Endothelial cell (in vitro differentiated cells): ENCODE data around the gene ADD1. TPM values are rescaled to one million over a fixed set of nuclear protein-coding genes. Genes with fewer than 3 reads are reported as not detected.

ENCODE experiments used
- DNase-seq: peaks from one replicate; pipeline ENCODE4 v3.0.0; 2021; ENCODE audit warnings: low spot score
- H3K27ac Mint-ChIP-seq: one replicate; pipeline ENCODE4 v1.8.0; 2021; ENCODE audit warnings: mixed read lengths, inconsistent platforms; ENCODE audit not compliant: unreplicated experiment
- H3K27me3 Mint-ChIP-seq: one replicate; pipeline ENCODE4 v1.8.0; 2021; ENCODE audit warnings: mild to moderate bottlenecking, moderate library complexity, mixed read lengths, inconsistent platforms; ENCODE audit not compliant: unreplicated experiment
- H3K36me3 Mint-ChIP-seq: one replicate; pipeline ENCODE4 v1.8.0; 2021; ENCODE audit warnings: mild to moderate bottlenecking, low read depth, mixed read lengths, inconsistent platforms; ENCODE audit not compliant: unreplicated experiment
- H3K4me1 Mint-ChIP-seq: one replicate; pipeline ENCODE4 v1.8.0; 2021; ENCODE audit warnings: mild to moderate bottlenecking, mixed read lengths, inconsistent platforms; ENCODE audit not compliant: unreplicated experiment
- H3K4me3 Mint-ChIP-seq: one replicate; pipeline ENCODE4 v1.8.0; 2021; ENCODE audit warnings: mild to moderate bottlenecking, mixed read lengths, inconsistent platforms; ENCODE audit not compliant: unreplicated experiment
- H3K9me3 Mint-ChIP-seq: one replicate; pipeline ENCODE4 v1.8.0; 2021; ENCODE audit warnings: mixed read lengths, inconsistent platforms; ENCODE audit not compliant: unreplicated experiment
- total RNA-seq: library from RNA; stranded (reverse); fragmentation: NEBNext Ultra II Directional; extraction: Animal tissue kit (Norgen Biotek cat#: 25700); gene quantifications from one replicate; pipeline ENCODE4 v1.2.1, GENCODE V29; 2021; ENCODE audit not compliant: unreplicated experiment
- TF ChIP-seq, protein P1 (sequence below): fragments of 200-600 bp; sonication (generic); IDR thresholded peaks from one replicate; pipeline ENCODE4 v1.5.0; 2021; ENCODE audit warnings: antibody characterized with exemption; ENCODE audit not compliant: unreplicated experiment

The ADD1 gene
- total RNA-seq, 1 donor from 2014 or later: 337 TPM

DNA sequence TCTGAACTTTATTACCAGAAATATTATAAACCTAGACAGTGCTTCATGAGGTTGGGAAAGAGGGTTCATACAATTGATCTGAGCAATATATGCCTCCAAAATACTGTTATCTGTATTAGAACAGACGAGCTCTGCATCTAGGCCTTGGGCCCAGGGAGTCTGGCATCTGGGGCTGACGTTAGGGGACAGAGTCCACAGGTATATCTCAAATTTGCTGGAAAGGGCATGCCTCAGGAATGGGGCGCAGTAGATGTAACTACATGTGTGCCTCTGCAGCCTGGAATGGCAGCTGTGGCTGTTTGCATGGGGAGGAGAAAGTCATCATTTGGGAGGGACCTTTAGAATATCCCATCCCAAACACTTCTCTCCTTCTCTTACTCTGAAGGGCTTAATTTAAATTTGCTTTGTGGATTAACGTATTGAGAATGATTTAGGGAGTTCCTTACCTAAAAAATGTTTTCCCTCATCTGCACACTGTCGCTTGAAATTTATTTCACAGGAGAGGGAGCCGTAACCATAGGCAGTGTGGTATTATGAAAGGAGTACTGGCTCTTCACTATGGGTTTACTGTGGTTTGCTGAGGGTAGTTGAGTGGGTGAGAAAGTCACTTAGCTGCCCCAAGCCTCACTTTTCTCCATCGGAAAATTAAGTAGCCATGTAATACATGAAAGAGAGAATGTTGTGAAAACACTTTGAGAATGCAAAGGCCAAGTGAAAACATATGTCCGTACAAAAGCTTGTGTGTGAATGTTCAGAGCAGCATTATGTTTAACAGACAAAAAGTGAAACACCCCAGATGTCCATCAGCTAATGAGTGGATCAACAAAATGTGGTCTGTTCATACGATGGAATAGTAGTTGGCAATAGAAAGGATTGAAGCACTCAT, 5.9 kb downstream of the ADD1 start:
- H3K36me3 Mint-ChIP-seq: peaks cover 7% of the 10 kb centered on the region
- H3K4me3 Mint-ChIP-seq: no peak overlapping the region
- H3K27ac Mint-ChIP-seq: peak overlapping the region; percentile 18

DNA sequence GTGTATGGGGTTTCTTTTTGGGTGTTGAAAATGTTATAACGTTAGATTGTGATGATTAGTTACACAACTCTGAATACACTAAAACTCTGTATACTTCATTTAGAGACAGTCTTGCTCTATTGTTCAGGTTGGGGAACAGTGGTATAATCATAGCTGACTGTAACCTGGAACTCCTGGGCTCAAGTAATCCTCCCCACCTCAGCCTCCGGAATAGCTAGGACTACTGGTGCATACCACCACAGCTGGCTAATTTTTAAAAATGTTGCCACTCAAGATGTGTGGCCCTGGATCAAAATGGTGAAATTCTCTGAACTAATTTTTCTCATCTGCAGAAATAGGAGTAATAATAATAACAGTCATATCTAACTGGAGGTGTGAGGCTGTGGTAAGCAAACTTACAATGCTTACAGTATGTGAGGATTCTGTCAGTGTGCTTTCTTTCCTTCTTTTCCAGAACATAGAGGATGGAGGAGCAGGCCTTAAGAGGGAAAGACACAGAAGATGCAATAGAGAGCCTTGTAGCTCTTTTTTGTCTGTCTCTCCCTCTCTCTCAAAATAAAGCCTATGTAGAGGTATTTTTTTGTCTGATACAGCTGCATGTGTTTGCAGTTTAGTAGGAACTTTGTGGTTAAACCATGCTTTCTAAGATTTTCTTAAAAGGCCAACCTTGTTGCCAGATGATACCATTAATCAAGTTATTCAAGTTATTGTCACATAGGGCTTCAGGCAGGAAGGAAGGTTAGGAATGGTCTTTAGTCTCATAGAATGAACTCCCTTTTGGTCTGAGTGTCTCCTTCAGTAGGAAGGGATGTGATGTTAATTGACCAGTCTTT, 7.5 kb downstream of the ADD1 start:
- H3K4me3 Mint-ChIP-seq: no peak overlapping the region
- no peaks in the 10 kb centered on the region for H3K9me3 Mint-ChIP-seq
- H3K27ac Mint-ChIP-seq: no peak overlapping the region
- DNase-seq: no peak
- peaks cover 21% of the 10 kb centered on the region for H3K4me1 Mint-ChIP-seq
- TF ChIP-seq, protein P1, sequence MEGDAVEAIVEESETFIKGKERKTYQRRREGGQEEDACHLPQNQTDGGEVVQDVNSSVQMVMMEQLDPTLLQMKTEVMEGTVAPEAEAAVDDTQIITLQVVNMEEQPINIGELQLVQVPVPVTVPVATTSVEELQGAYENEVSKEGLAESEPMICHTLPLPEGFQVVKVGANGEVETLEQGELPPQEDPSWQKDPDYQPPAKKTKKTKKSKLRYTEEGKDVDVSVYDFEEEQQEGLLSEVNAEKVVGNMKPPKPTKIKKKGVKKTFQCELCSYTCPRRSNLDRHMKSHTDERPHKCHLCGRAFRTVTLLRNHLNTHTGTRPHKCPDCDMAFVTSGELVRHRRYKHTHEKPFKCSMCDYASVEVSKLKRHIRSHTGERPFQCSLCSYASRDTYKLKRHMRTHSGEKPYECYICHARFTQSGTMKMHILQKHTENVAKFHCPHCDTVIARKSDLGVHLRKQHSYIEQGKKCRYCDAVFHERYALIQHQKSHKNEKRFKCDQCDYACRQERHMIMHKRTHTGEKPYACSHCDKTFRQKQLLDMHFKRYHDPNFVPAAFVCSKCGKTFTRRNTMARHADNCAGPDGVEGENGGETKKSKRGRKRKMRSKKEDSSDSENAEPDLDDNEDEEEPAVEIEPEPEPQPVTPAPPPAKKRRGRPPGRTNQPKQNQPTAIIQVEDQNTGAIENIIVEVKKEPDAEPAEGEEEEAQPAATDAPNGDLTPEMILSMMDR: no peak
- H3K27me3 Mint-ChIP-seq: no peaks in the 10 kb centered on the region
- H3K36me3 Mint-ChIP-seq: peaks cover 4% of the 10 kb centered on the region

More for the DNA sequence above, 5.9 kb downstream of the ADD1 start:
- no peak for DNase-seq
- peaks cover 33% of the 10 kb centered on the region for H3K4me1 Mint-ChIP-seq
- no peaks in the 10 kb centered on the region for H3K9me3 Mint-ChIP-seq
- TF ChIP-seq, protein P1: no peak
- peaks cover 3% of the 10 kb centered on the region for H3K27me3 Mint-ChIP-seq

DNA sequence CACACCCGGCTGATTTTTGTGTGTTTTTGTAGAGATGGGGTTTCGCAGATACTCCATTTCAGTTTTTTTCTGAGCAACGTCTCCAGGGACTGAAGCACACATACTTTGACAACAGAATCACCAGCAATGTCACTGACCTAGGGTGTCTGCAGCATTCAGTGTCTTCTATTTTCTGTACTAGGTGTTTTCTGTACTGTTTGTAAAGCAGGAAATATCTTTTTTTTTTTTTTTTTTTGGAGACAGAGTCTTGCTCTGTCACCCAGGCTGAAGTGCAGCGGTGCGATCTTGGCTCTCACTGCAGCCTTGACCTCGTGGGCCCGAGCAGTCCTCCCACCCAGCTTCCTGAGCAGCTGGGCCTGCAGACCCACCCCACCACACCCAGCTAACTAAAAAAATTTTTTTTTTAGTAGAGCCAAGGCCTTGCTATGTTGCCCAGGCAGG, 8.9 kb downstream of the ADD1 start:
- H3K27me3 Mint-ChIP-seq: no peaks in the 10 kb centered on the region

DNA sequence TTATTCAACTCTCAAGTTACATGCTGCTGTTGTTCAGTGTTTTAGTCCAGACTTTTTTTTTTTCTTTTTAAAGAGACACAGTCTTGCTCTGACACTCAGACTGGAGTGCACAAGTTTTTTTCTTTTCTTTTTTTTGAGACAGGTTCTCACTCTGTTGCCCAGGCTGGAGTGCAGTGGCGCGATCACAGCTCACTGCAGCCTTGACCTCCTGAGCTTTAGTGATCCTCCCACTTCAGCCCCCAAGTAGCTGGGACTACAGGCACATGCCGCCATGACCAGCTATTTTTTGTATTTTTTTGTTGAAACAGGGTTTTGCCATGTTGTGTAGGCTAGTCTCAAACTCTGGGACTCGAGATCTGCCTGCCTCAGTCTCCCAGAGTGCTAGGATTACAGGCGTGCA, 11.9 kb downstream of the ADD1 start:
- no peak overlapping the region for H3K4me3 Mint-ChIP-seq
- peaks cover 30% of the 10 kb centered on the region for H3K4me1 Mint-ChIP-seq
- DNase-seq: no peak
- H3K27me3 Mint-ChIP-seq: no peaks in the 10 kb centered on the region
- H3K27ac Mint-ChIP-seq: no peak overlapping the region
- no peaks in the 10 kb centered on the region for H3K36me3 Mint-ChIP-seq
- TF ChIP-seq, protein P1: no peak
- no peaks in the 10 kb centered on the region for H3K9me3 Mint-ChIP-seq

More for the DNA sequence above, 8.9 kb downstream of the ADD1 start:
- H3K4me1 Mint-ChIP-seq: peaks cover 19% of the 10 kb centered on the region
- no peak overlapping the region for H3K4me3 Mint-ChIP-seq
- peaks cover under 1% of the 10 kb centered on the region for H3K36me3 Mint-ChIP-seq
- TF ChIP-seq, protein P1: no peak
- DNase-seq: no peak
- no peaks in the 10 kb centered on the region for H3K9me3 Mint-ChIP-seq
- no peak overlapping the region for H3K27ac Mint-ChIP-seq
